ENCODE results near the gene ARHGAP23.
"Not testable (repeated sequence)": the region's sequence is repeated elsewhere in the genome, so short reads cannot be mapped to it uniquely, and the experiment has no call there.

DNA sequence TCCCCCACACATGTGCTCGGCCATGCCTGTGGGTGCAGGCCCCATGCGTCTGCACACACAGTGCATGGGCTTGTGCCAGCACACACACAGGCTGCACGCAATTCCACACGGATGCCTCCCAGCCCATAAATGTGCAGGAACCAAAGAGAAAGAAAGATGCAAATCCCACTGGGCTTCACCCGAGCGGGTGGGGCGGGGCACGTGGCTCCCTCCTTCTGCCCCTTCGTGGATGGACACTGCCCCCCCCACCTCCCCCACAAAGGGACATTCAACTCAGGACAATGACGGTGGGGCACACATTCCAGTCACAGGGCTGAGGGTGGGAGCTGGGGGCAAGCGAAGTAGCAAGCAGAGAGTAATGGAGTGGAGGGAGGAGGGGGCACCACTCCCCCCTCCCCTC, 102.6 kb downstream of the ARHGAP23 start:
- TF ChIP-seq POLR2A, POLR2AphosphoS5, SPI1 (IDR thresholded peaks at IDR 0.05; ENCODE audit: low read depth, low read length): not testable (repeated sequence)
